Skeletal muscle cell (primary cell): ENCODE data around the gene GRIK1.

Experiments used
- DNase-seq: peaks from one replicate; pipeline ENCODE4 v3.0.0-alpha.2; 2010; ENCODE audit warnings: low read depth
- H3K4me3 ChIP-seq: 2 replicates; pipeline ENCODE4 v1.5.1; 2011; ENCODE audit warnings: low read depth, mild to moderate bottlenecking, control low read depth, low read length, moderate library complexity

The GRIK1 gene

GRCh38 chr21:29691616-29692491, 247.9 kb downstream of the GRIK1 start:
- DNase-seq = no peak
- H3K4me3 ChIP-seq = no peak overlapping the region

GRCh38 chr21:29689753-29690152, 250.0 kb downstream of the GRIK1 start:
- DNase-seq = no peak
- H3K4me3 ChIP-seq = no peak overlapping the region

- no peak overlapping the region for H3K4me3 ChIP-seq
- DNase-seq = no peak
Measured at GRCh38 chr21:29684106-29684505, 255.7 kb downstream of the GRIK1 start.

GRCh38 chr21:29682800-29683199, 257.0 kb downstream of the GRIK1 start:
- DNase-seq = no peak
- no peak overlapping the region for H3K4me3 ChIP-seq

GRCh38 chr21:29680273-29680672, 259.5 kb downstream of the GRIK1 start:
- no peak for DNase-seq
- no peak overlapping the region for H3K4me3 ChIP-seq

- no peak overlapping the region for H3K4me3 ChIP-seq
- DNase-seq = peak; percentile 68
Measured at GRCh38 chr21:29678626-29679025, 261.2 kb downstream of the GRIK1 start.

GRCh38 chr21:29677326-29677725, 262.5 kb downstream of the GRIK1 start:
- no peak for DNase-seq
- H3K4me3 ChIP-seq = no peak overlapping the region

- DNase-seq = no peak
- H3K4me3 ChIP-seq = no peak overlapping the region
Measured at GRCh38 chr21:29676395-29676794, 263.4 kb downstream of the GRIK1 start.

GRCh38 chr21:29675451-29675850, 264.3 kb downstream of the GRIK1 start:
- DNase-seq = no peak
- no peak overlapping the region for H3K4me3 ChIP-seq

- H3K4me3 ChIP-seq = no peak overlapping the region
- DNase-seq = no peak
Measured at GRCh38 chr21:29674343-29674742, 265.5 kb downstream of the GRIK1 start.

- no peak for DNase-seq
- H3K4me3 ChIP-seq = no peak overlapping the region
Measured at GRCh38 chr21:29673096-29673610, 266.6 kb downstream of the GRIK1 start.

- DNase-seq = no peak
- H3K4me3 ChIP-seq = no peak overlapping the region
Measured at GRCh38 chr21:29671728-29672127, 268.1 kb downstream of the GRIK1 start.

GRCh38 chr21:29670228-29670627, 269.6 kb downstream of the GRIK1 start:
- H3K4me3 ChIP-seq = no peak overlapping the region
- no peak for DNase-seq

- DNase-seq = no peak
- no peak overlapping the region for H3K4me3 ChIP-seq
Measured at GRCh38 chr21:29669416-29669815, 270.4 kb downstream of the GRIK1 start.

- H3K4me3 ChIP-seq = no peak overlapping the region
- no peak for DNase-seq
Measured at GRCh38 chr21:29667651-29668050, 272.1 kb downstream of the GRIK1 start.

GRCh38 chr21:29664615-29665014, 275.2 kb downstream of the GRIK1 start:
- no peak for DNase-seq
- H3K4me3 ChIP-seq = no peak overlapping the region

- no peak for DNase-seq
- no peak overlapping the region for H3K4me3 ChIP-seq
Measured at GRCh38 chr21:29661672-29662442, 277.9 kb downstream of the GRIK1 start.

- DNase-seq = no peak
Measured at GRCh38 chr21:29660047-29660720, 279.6 kb downstream of the GRIK1 start.

GRCh38 chr21:29658934-29659203, 280.9 kb downstream of the GRIK1 start:
- no peak for DNase-seq
- H3K4me3 ChIP-seq = no peak overlapping the region

More at GRCh38 chr21:29660047-29660720, 279.6 kb downstream of the GRIK1 start:
- H3K4me3 ChIP-seq = no peak overlapping the region
